ENCODE results near the gene KLK6.

KLK6 gene

DNA sequence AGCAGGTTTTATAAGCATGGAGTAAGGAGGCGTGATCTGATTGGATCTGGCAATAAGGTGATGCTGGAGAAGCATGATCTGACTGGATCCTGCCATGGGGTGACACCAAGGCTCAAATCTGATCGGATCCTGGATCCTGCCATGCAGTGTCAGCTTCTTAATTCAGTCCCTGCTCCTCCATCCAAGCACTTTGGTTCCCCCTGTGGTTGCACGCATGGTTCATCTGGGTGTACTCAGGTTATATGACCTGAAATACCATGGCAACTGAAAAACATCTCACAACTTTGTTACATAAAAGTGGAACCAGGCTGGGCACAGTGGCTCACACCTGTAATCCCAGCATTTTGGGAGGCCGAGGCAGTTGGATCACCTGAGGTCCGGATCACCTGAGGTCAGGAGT is 40.6 kb downstream of the KLK6 start:
- H3K4me3 ChIP-seq (ENCODE audit: low read length), result no peak overlapping the region
- no CpG with 5 or more reads among the region's 5 CpGs for whole genome bisulfite sequencing (ENCODE audit: insufficient coverage, insufficient read length)
- H3K27me3 ChIP-seq (ENCODE audit: control insufficient read depth, insufficient read depth, low read length), result no peaks in the 10 kb centered on the region
- no peak overlapping the region for H3K27ac ChIP-seq (ENCODE audit: low read length)
- H3K9me3 ChIP-seq (ENCODE audit: control insufficient read depth, insufficient read depth, low read length), result no peaks in the 10 kb centered on the region
- DNase-seq (ENCODE audit: low read depth, low spot score), result no peak
- H3K36me3 ChIP-seq (ENCODE audit: control insufficient read depth, insufficient read depth, low read length), result no peaks in the 10 kb centered on the region
- no peaks in the 10 kb centered on the region for H3K4me1 ChIP-seq (ENCODE audit: control insufficient read depth, insufficient read depth, low read length)

DNA sequence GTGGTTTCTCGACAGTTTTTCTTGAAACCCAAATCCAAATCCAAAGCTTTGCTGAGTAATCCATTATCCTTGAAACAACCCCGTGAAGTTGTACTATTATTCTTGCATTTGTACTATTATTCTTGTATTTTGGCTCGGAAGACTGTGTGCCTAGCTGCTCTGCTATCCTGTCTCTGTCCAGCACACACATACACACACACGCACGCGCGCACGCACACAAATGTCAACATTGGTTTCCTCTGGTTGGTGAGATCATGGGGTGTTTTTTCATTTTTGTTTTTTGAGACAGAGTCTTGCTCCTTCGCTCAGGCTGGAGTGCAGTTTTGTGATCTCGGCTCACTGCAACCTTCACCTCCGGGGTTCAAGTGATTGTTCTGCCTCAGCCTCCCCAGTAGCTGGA is 43.2 kb downstream of the KLK6 start:
- no peaks in the 10 kb centered on the region for H3K4me1 ChIP-seq (ENCODE audit: control insufficient read depth, insufficient read depth, low read length)
- H3K4me3 ChIP-seq (ENCODE audit: low read length), result no peak overlapping the region
- no peak overlapping the region for H3K27ac ChIP-seq (ENCODE audit: low read length)

DNA sequence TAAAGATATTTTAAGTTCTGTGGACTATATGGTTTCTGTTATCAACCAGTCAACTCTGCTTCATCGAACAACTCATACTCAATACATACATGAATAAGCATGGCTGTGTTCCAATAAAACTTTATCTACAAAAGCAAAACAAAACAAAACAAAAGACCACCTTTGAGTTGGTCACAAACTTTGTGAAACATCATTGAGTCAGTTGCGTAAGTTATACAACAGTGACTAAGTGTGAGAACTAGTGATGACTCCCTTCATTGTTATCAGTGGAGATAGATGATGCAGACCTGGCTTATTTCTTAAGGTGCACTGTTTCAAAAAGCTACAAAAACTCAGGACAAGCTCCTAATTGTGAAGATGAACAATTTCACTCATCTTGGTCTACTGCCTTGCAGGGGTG is 43.7 kb downstream of the KLK6 start:
- H3K4me3 ChIP-seq (ENCODE audit: low read length), result no peak overlapping the region
- no peaks in the 10 kb centered on the region for H3K4me1 ChIP-seq (ENCODE audit: control insufficient read depth, insufficient read depth, low read length)
- no peaks in the 10 kb centered on the region for H3K9me3 ChIP-seq (ENCODE audit: control insufficient read depth, insufficient read depth, low read length)
- H3K27ac ChIP-seq (ENCODE audit: low read length), result no peak overlapping the region
- H3K27me3 ChIP-seq (ENCODE audit: control insufficient read depth, insufficient read depth, low read length), result no peaks in the 10 kb centered on the region
- DNase-seq (ENCODE audit: low read depth, low spot score), result no peak
- H3K36me3 ChIP-seq (ENCODE audit: control insufficient read depth, insufficient read depth, low read length), result no peaks in the 10 kb centered on the region
- no CpG with 5 or more reads among the region's 2 CpGs for WGBS (ENCODE audit: insufficient coverage, insufficient read length)

More for the DNA sequence above, 43.2 kb downstream of the KLK6 start:
- no peak for DNase-seq (ENCODE audit: low read depth, low spot score)
- no CpG with 5 or more reads among the region's 11 CpGs for WGBS (ENCODE audit: insufficient coverage, insufficient read length)
- Histone ChIP-seq H3K36me3 (ENCODE audit: control insufficient read depth, insufficient read depth, low read length) (no peaks in the 10 kb centered on the region), H3K9me3 (ENCODE audit: control insufficient read depth, insufficient read depth, low read length) (no peaks in the 10 kb centered on the region), H3K27me3 (ENCODE audit: control insufficient read depth, insufficient read depth, low read length) (no peaks in the 10 kb centered on the region)

GRCh38 chr19:50924586-50924985 is 44.8 kb downstream of the KLK6 start:
- no peaks in the 10 kb centered on the region for H3K27me3 ChIP-seq (ENCODE audit: control insufficient read depth, insufficient read depth, low read length)
- no peak for DNase-seq (ENCODE audit: low read depth, low spot score)
- no peaks in the 10 kb centered on the region for H3K36me3 ChIP-seq (ENCODE audit: control insufficient read depth, insufficient read depth, low read length)
- no peaks in the 10 kb centered on the region for H3K9me3 ChIP-seq (ENCODE audit: control insufficient read depth, insufficient read depth, low read length)
- no peaks in the 10 kb centered on the region for H3K4me1 ChIP-seq (ENCODE audit: control insufficient read depth, insufficient read depth, low read length)
- no peak overlapping the region for H3K27ac ChIP-seq (ENCODE audit: low read length)
- no peak overlapping the region for H3K4me3 ChIP-seq (ENCODE audit: low read length)
- WGBS (ENCODE audit: insufficient coverage, insufficient read length), result no CpG with 5 or more reads among the region's 6 CpGs

- Histone ChIP-seq H3K36me3 (ENCODE audit: control insufficient read depth, insufficient read depth, low read length) (no peaks in the 10 kb centered on the region), H3K4me3 (ENCODE audit: low read length) (no peak overlapping the region), H3K27me3 (ENCODE audit: control insufficient read depth, insufficient read depth, low read length) (no peaks in the 10 kb centered on the region), H3K4me1 (ENCODE audit: control insufficient read depth, insufficient read depth, low read length) (no peaks in the 10 kb centered on the region), H3K9me3 (ENCODE audit: control insufficient read depth, insufficient read depth, low read length) (no peaks in the 10 kb centered on the region), H3K27ac (ENCODE audit: low read length) (no peak overlapping the region)
- DNase-seq (ENCODE audit: low read depth, low spot score), result peak; percentile 88
- WGBS (ENCODE audit: insufficient coverage, insufficient read length), result no CpG with 5 or more reads among the region's 21 CpGs
Observed at GRCh38 chr19:50922317-50922853, 47.0 kb downstream of the KLK6 start.

DNA sequence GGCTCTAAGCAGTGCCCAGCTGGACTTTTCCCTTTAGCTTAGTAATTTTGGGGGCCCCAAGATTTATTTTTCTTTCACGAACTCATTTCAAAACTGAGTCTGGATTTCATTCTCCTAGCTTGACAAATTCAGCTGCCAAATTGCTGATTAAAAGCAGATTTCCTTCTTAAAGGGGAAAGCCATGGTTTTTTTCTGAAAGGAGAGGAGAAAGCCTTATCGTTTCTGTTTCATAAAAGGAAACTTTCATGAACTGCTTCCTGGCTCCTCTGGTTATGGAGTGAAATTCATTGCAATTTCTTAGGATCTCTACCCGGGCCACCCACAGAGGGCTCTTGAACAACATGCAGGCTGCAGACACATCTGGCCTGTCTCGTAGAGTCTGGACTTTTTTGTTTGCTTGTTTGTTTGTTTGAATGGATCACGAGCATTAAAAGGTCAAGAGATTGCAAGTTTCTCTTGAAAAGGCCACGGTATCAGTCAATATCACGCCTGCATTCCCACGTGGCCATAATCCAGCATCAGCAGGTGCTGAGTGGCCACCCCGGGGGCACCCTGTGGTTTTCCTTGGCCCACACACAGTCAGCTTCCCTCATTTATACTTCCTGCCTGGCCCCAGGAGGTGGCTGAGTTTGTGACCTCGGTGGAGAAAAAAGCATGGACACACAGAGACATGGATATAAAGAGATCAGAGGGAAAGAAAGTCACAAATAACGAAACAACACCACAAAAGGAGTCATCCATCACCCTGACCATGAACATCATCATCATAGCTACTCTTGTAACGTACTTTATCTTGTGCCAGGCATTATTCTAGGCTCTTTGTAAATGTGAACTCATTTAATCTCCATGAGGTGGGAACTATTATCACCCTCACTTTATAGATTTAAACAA is 47.7 kb downstream of the KLK6 start:
- Histone ChIP-seq H3K4me3 (ENCODE audit: low read length) (no peak overlapping the region), H3K27ac (ENCODE audit: low read length) (no peak overlapping the region), H3K36me3 (ENCODE audit: control insufficient read depth, insufficient read depth, low read length) (no peaks in the 10 kb centered on the region), H3K9me3 (ENCODE audit: control insufficient read depth, insufficient read depth, low read length) (no peaks in the 10 kb centered on the region), H3K27me3 (ENCODE audit: control insufficient read depth, insufficient read depth, low read length) (no peaks in the 10 kb centered on the region), H3K4me1 (ENCODE audit: control insufficient read depth, insufficient read depth, low read length) (no peaks in the 10 kb centered on the region)
- WGBS (ENCODE audit: insufficient coverage, insufficient read length), result no CpG with 5 or more reads among the region's 12 CpGs
- DNase-seq (ENCODE audit: low read depth, low spot score), result no peak

DNA sequence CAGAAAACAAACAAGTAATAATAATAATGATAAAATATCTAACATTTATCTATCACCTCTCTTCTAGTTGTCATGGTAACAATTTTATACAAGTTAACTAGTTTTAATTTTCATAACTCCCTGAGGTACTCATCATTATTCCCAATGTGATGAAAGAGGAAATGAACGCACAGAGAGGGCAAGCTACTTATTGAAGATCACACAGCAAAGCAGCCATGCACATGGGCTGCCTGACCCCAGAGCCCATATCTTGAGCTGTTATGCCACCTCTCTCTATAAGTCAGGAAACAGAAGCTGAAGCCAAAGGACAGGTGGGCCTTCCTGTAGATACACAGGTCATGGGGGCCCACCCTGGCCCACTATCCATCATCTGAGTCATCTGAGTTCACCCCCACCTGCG is 53.3 kb downstream of the KLK6 start:
- WGBS (ENCODE audit: insufficient coverage, insufficient read length), result no CpG with 5 or more reads among the region's 2 CpGs
- Histone ChIP-seq H3K27me3 (ENCODE audit: control insufficient read depth, insufficient read depth, low read length) (peaks cover 7% of the 10 kb centered on the region; the same call in 1 of the 2 replicates), H3K36me3 (ENCODE audit: control insufficient read depth, insufficient read depth, low read length) (no peaks in the 10 kb centered on the region), H3K4me3 (ENCODE audit: low read length) (no peak overlapping the region), H3K9me3 (ENCODE audit: control insufficient read depth, insufficient read depth, low read length) (no peaks in the 10 kb centered on the region), H3K27ac (ENCODE audit: low read length) (no peak overlapping the region), H3K4me1 (ENCODE audit: control insufficient read depth, insufficient read depth, low read length) (no peaks in the 10 kb centered on the region)
- no peak for DNase-seq (ENCODE audit: low read depth, low spot score)

GRCh38 chr19:50912727-50913716 is 56.4 kb downstream of the KLK6 start:
- Histone ChIP-seq H3K27ac (ENCODE audit: low read length) (no peak overlapping the region), H3K27me3 (ENCODE audit: control insufficient read depth, insufficient read depth, low read length) (peaks cover 8% of the 10 kb centered on the region; the same call in 1 of the 2 replicates), H3K4me1 (ENCODE audit: control insufficient read depth, insufficient read depth, low read length) (no peaks in the 10 kb centered on the region), H3K36me3 (ENCODE audit: control insufficient read depth, insufficient read depth, low read length) (no peaks in the 10 kb centered on the region), H3K9me3 (ENCODE audit: control insufficient read depth, insufficient read depth, low read length) (no peaks in the 10 kb centered on the region), H3K4me3 (ENCODE audit: low read length) (no peak overlapping the region)
- DNase-seq (ENCODE audit: low read depth, low spot score), result no peak
- no CpG with 5 or more reads among the region's 29 CpGs for WGBS (ENCODE audit: insufficient coverage, insufficient read length)

GRCh38 chr19:50912102-50912599 is 57.2 kb downstream of the KLK6 start:
- Histone ChIP-seq H3K27me3 (ENCODE audit: control insufficient read depth, insufficient read depth, low read length) (peaks cover 8% of the 10 kb centered on the region; the same call in 1 of the 2 replicates), H3K36me3 (ENCODE audit: control insufficient read depth, insufficient read depth, low read length) (no peaks in the 10 kb centered on the region), H3K27ac (ENCODE audit: low read length) (no peak overlapping the region), H3K4me3 (ENCODE audit: low read length) (no peak overlapping the region), H3K4me1 (ENCODE audit: control insufficient read depth, insufficient read depth, low read length) (no peaks in the 10 kb centered on the region), H3K9me3 (ENCODE audit: control insufficient read depth, insufficient read depth, low read length) (no peaks in the 10 kb centered on the region)
- no peak for DNase-seq (ENCODE audit: low read depth, low spot score)
- WGBS (ENCODE audit: insufficient coverage, insufficient read length), result no CpG with 5 or more reads among the region's 21 CpGs

Measured in iPS DF 6.9 (cell line).